ENCODE data around the gene ANO1.

ANO1 gene

DNA sequence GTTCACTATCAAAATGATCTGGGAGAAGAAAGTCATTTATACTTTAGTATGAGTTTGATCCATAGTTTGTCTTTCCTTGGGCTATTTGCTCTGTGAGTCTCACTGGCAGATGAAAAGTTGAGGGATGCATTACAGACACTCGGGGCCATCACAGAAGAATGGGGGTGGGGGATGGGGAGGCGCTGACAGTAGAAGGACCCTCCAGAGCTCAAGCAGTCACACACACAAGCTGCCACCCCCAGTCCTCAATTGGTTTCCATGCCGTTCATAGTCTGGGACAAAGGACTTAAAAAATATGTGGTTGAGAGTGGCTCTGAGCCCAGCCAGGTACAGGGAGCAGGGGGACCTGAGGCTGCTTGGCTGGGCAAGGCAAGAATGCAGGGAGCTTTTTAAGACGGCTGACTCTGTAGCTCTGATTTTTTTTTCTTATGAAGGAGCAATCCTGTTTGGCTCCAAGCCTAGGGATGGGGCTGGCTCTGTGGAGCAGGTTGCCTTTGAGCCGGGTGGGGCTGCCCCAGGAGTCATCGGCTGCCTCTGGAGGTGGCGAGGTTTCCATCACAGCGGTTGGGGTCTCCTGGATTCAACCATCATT is 13.3 kb upstream of the ANO1 start:
- Histone ChIP-seq H3K4me3 (ENCODE audit: insufficient read depth in 1 of 2, low read depth in 1 of 2, low read length in 2 of 2) (no peak overlapping the region), H2BK15ac (ENCODE audit: low read depth, poor library complexity, severe bottlenecking) (no peak overlapping the region), H3K18ac (ENCODE audit: low read depth in 1 of 2, low read length in 2 of 2) (no peak overlapping the region), H3K27me3 (ENCODE audit: control insufficient read depth in 1 of 2, insufficient read depth in 1 of 2, low read length in 2 of 2) (peaks cover 65 to 70% of the 10 kb centered on the region in 2 experiments), H3K79me1 (replicated peaks; ENCODE audit: low read length, poor library complexity, severe bottlenecking) (no peaks in the 10 kb centered on the region), H4K91ac (ENCODE audit: low read length) (no peak overlapping the region), H3K23ac (ENCODE audit: low read length in 2 of 2) (no peak overlapping the region), H2BK120ac (ENCODE audit: low read depth, low read length) (no peak overlapping the region), H2BK12ac (ENCODE audit: low read length in 2 of 2) (no peak overlapping the region), H3K4me1 (ENCODE audit: control insufficient read depth, insufficient read depth, low read depth, low read length) (no peaks in the 10 kb centered on the region), H3K14ac (ENCODE audit: low read length in 2 of 2) (no peak overlapping the region), H3K27ac (ENCODE audit: low read length, poor library complexity, severe bottlenecking) (no peak overlapping the region), H2AFZ (ENCODE audit: low read depth, low read length) (no peak overlapping the region), H2AK5ac (ENCODE audit: low read length, severe bottlenecking) (no peak overlapping the region), H3K36me3 (ENCODE audit: control insufficient read depth in 1 of 2, insufficient read depth in 2 of 2, low read depth in 1 of 2, low read length in 2 of 2) (no peaks in the 10 kb centered on the region), H3K4me2 (ENCODE audit: low read length, poor library complexity, severe bottlenecking) (no peak overlapping the region), H3K4ac (ENCODE audit: low read depth in 1 of 2, low read length in 2 of 2) (no peak overlapping the region), H2BK5ac (ENCODE audit: low read depth, low read length, poor library complexity, severe bottlenecking) (no peak overlapping the region), H3K9ac (ENCODE audit: low read length) (no peak overlapping the region), H3K9me3 (ENCODE audit: control insufficient read depth, low read length) (no peaks in the 10 kb centered on the region), H4K8ac (ENCODE audit: low read length) (no peak overlapping the region)
- 84% methylated on average over 8 of the region's 8 CpGs for WGBS
- DNase-seq = no peak

DNA sequence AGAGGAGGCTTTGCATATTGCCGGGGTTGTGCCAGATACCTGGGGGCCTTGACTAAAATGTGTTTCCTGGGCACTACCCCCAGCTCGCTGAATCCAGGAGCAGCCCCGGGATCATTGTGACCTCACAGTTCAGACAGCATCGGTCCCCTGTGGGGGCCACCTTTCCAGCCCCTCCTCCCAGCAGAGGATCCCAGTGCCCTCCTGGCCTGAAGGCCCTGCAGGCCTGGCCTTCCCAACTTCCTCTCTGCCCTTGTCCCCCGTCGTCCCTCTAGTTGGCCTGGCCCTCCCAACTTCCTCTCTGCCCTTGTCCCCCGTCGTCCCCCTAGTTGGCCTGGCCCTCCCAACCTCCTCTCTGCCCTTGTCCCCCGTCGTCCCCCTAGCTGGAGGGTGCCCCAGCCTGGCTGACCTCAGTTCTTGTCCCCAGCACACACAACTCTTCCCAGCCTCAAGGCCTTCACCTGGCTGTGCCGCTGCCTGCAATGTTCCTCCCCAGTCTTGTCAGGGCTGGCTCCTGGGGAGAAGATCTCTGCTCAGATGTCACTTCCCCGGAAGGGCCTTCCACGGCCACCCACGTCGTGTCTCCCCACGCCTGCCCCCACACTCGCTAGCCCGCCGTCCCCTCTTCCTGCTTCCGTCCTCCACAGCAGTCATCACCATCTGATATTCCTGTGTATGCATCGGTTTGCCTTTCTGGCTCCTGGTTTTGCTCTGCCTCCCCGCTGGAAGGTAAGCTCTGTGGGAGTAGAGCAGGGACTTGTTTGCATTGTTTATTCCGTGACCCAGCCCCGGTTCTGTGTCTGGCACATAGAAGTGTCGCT is 12.6 kb upstream of the ANO1 start:
- Histone ChIP-seq H2BK5ac (ENCODE audit: low read depth, low read length, poor library complexity, severe bottlenecking) (no peak overlapping the region), H3K14ac (ENCODE audit: low read length in 2 of 2) (peak overlapping the region in 1 of 2 experiments; percentile 41), H3K27me3 (ENCODE audit: control insufficient read depth in 1 of 2, insufficient read depth in 1 of 2, low read length in 2 of 2) (peaks cover 69 to 75% of the 10 kb centered on the region in 2 experiments), H3K4me2 (ENCODE audit: low read length, poor library complexity, severe bottlenecking) (no peak overlapping the region), H3K4me1 (ENCODE audit: control insufficient read depth, insufficient read depth, low read depth, low read length) (no peaks in the 10 kb centered on the region), H3K9ac (ENCODE audit: low read length) (no peak overlapping the region), H3K18ac (ENCODE audit: low read depth in 1 of 2, low read length in 2 of 2) (no peak overlapping the region), H3K4me3 (ENCODE audit: insufficient read depth in 1 of 2, low read depth in 1 of 2, low read length in 2 of 2) (no peak overlapping the region), H3K4ac (ENCODE audit: low read depth in 1 of 2, low read length in 2 of 2) (no peak overlapping the region), H3K23ac (ENCODE audit: low read length in 2 of 2) (no peak overlapping the region), H2AFZ (ENCODE audit: low read depth, low read length) (no peak overlapping the region), H3K27ac (ENCODE audit: low read length, poor library complexity, severe bottlenecking) (no peak overlapping the region), H3K9me3 (ENCODE audit: control insufficient read depth, low read length) (no peaks in the 10 kb centered on the region), H3K79me1 (replicated peaks; ENCODE audit: low read length, poor library complexity, severe bottlenecking) (no peaks in the 10 kb centered on the region), H2BK12ac (ENCODE audit: low read length in 2 of 2) (no peak overlapping the region), H2BK15ac (ENCODE audit: low read depth, poor library complexity, severe bottlenecking) (no peak overlapping the region), H2BK120ac (ENCODE audit: low read depth, low read length) (no peak overlapping the region), H4K8ac (ENCODE audit: low read length) (no peak overlapping the region), H4K91ac (ENCODE audit: low read length) (no peak overlapping the region), H3K36me3 (ENCODE audit: control insufficient read depth in 1 of 2, insufficient read depth in 2 of 2, low read depth in 1 of 2, low read length in 2 of 2) (no peaks in the 10 kb centered on the region), H2AK5ac (ENCODE audit: low read length, severe bottlenecking) (no peak overlapping the region)
- no peak for DNase-seq
- WGBS = 90% methylated on average over 25 of the region's 25 CpGs

DNA sequence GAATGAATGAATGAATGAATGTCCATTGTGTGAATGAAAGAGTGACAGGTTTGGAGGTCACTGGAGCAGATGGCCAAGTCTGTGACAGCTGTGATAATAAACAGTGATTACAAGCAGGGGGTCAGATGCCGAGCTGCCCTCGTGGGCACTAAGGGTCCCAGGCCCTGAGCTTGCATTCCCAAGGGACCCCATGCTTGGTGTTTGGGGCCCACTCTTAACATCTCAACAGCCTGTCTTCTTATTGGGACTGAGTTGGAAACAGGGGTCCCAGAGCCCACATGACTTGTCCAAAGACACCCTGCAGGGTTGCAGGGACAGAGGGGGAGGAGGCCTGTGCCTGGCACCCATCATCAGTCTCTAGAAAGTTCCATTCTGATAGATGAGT is 12.0 kb upstream of the ANO1 start:
- Histone ChIP-seq H3K23ac (ENCODE audit: low read length in 2 of 2) (no peak overlapping the region), H3K4ac (ENCODE audit: low read depth in 1 of 2, low read length in 2 of 2) (no peak overlapping the region), H2BK5ac (ENCODE audit: low read depth, low read length, poor library complexity, severe bottlenecking) (no peak overlapping the region), H2AK5ac (ENCODE audit: low read length, severe bottlenecking) (no peak overlapping the region), H3K4me2 (ENCODE audit: low read length, poor library complexity, severe bottlenecking) (no peak overlapping the region), H2BK15ac (ENCODE audit: low read depth, poor library complexity, severe bottlenecking) (no peak overlapping the region), H3K4me3 (ENCODE audit: insufficient read depth in 1 of 2, low read depth in 1 of 2, low read length in 2 of 2) (no peak overlapping the region), H2AFZ (ENCODE audit: low read depth, low read length) (no peak overlapping the region), H2BK120ac (ENCODE audit: low read depth, low read length) (no peak overlapping the region), H3K18ac (ENCODE audit: low read depth in 1 of 2, low read length in 2 of 2) (no peak overlapping the region), H3K14ac (ENCODE audit: low read length in 2 of 2) (no peak overlapping the region), H3K27ac (ENCODE audit: low read length, poor library complexity, severe bottlenecking) (no peak overlapping the region), H3K4me1 (ENCODE audit: control insufficient read depth, insufficient read depth, low read depth, low read length) (no peaks in the 10 kb centered on the region), H4K8ac (ENCODE audit: low read length) (no peak overlapping the region), H3K79me1 (replicated peaks; ENCODE audit: low read length, poor library complexity, severe bottlenecking) (no peaks in the 10 kb centered on the region), H3K27me3 (ENCODE audit: control insufficient read depth in 1 of 2, insufficient read depth in 1 of 2, low read length in 2 of 2) (peaks cover 66 to 75% of the 10 kb centered on the region in 2 experiments), H3K9me3 (ENCODE audit: control insufficient read depth, low read length) (no peaks in the 10 kb centered on the region), H2BK12ac (ENCODE audit: low read length in 2 of 2) (no peak overlapping the region), H3K9ac (ENCODE audit: low read length) (no peak overlapping the region), H4K91ac (ENCODE audit: low read length) (no peak overlapping the region), H3K36me3 (ENCODE audit: control insufficient read depth in 1 of 2, insufficient read depth in 2 of 2, low read depth in 1 of 2, low read length in 2 of 2) (no peaks in the 10 kb centered on the region)
- no peak for DNase-seq
- 73% methylated on average over 2 of the region's 2 CpGs for WGBS

DNA sequence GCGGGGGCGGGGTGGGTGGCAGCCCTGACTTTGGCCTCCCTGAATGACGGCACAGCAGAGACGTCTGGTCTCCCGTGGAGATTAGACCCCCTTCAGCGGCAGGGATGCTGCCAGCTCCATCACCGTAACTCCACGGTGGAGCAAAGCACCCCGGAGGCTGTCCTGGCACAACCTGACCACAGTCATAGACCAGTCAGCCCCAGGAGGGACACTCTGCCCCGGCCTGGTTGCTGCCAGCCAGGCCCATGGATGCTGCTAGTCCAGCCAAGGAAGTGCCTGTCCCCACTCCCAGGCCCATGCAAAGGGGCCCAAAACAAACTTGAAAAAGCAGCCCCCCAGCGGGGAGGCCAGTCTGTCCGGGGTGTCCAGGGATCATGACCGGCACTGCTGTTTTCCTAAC is 11.5 kb upstream of the ANO1 start:
- Histone ChIP-seq H3K18ac (ENCODE audit: low read depth in 1 of 2, low read length in 2 of 2) (no peak overlapping the region), H3K4ac (ENCODE audit: low read depth in 1 of 2, low read length in 2 of 2) (no peak overlapping the region), H4K91ac (ENCODE audit: low read length) (no peak overlapping the region), H3K27me3 (ENCODE audit: control insufficient read depth in 1 of 2, insufficient read depth in 1 of 2, low read length in 2 of 2) (peaks cover 63 to 76% of the 10 kb centered on the region in 2 experiments), H2BK15ac (ENCODE audit: low read depth, poor library complexity, severe bottlenecking) (no peak overlapping the region), H3K9me3 (ENCODE audit: control insufficient read depth, low read length) (no peaks in the 10 kb centered on the region), H3K14ac (ENCODE audit: low read length in 2 of 2) (no peak overlapping the region), H3K23ac (ENCODE audit: low read length in 2 of 2) (peak overlapping the region in 1 of 2 experiments; percentile 46), H4K8ac (ENCODE audit: low read length) (no peak overlapping the region), H2BK5ac (ENCODE audit: low read depth, low read length, poor library complexity, severe bottlenecking) (no peak overlapping the region), H3K36me3 (ENCODE audit: control insufficient read depth in 1 of 2, insufficient read depth in 2 of 2, low read depth in 1 of 2, low read length in 2 of 2) (no peaks in the 10 kb centered on the region), H3K4me2 (ENCODE audit: low read length, poor library complexity, severe bottlenecking) (no peak overlapping the region), H3K4me3 (ENCODE audit: insufficient read depth in 1 of 2, low read depth in 1 of 2, low read length in 2 of 2) (no peak overlapping the region), H2BK120ac (ENCODE audit: low read depth, low read length) (no peak overlapping the region), H3K27ac (ENCODE audit: low read length, poor library complexity, severe bottlenecking) (no peak overlapping the region), H3K4me1 (ENCODE audit: control insufficient read depth, insufficient read depth, low read depth, low read length) (no peaks in the 10 kb centered on the region), H2BK12ac (ENCODE audit: low read length in 2 of 2) (peak overlapping the region in 1 of 2 experiments; percentile 33), H2AK5ac (ENCODE audit: low read length, severe bottlenecking) (no peak overlapping the region), H3K9ac (ENCODE audit: low read length) (no peak overlapping the region), H2AFZ (ENCODE audit: low read depth, low read length) (no peak overlapping the region), H3K79me1 (replicated peaks; ENCODE audit: low read length, poor library complexity, severe bottlenecking) (no peaks in the 10 kb centered on the region)
- no peak for DNase-seq
- 93% methylated on average over 10 of the region's 13 CpGs for WGBS

Measured in mesenchymal stem cell (in vitro differentiated cells and primary cell).